HCEC 1CT (cell line): ENCODE results near the gene KAT8.
"Not testable (repeated sequence)": the region's sequence is repeated elsewhere in the genome, so short reads cannot be mapped to it uniquely, and the experiment has no call there.

Experiments
- DNase-seq: peaks from one replicate; pipeline ENCODE4 v3.0.0-alpha.2; 2017

KAT8 gene

DNA sequence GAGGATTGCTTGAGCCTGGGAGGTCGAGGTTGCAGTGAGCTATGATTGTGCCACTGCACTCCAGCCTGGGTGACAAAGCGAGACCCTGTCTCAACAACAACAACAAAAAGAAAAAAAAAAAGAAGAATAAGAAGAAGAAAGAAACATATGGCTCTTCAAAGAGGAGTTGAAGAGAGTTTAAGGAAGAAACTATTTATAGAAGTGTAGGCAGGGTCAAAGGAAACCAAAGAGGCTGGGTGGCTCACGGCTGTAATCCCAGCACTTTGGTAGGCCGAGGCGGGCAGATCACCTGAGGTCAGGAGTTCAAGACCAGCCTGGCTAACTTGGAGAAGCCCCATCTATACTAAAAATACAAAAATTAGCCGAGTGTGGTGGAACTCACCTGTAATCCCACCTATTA is 33.5 kb downstream of the KAT8 start:
- DNase-seq, result not testable (repeated sequence)

DNA sequence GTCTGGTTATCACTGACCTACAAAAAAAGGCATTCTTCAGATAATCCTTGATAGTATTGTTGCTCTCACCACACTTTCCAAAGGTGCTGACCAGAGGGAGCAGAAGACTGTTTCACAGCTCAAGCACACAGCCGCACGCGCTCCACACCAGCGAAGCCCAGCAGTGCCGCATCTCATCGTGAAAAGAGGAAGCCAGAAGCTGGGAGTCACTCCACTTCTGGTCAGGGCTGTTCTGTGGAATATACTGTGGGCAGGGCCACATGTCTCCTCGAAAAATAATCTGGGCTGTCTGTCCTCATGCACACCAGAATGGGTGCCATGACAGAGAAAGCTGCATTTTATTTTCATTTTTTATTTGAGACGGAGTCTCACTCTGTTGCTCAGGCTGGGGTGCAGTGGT is 39.7 kb downstream of the KAT8 start:
- no peak for DNase-seq

DNA sequence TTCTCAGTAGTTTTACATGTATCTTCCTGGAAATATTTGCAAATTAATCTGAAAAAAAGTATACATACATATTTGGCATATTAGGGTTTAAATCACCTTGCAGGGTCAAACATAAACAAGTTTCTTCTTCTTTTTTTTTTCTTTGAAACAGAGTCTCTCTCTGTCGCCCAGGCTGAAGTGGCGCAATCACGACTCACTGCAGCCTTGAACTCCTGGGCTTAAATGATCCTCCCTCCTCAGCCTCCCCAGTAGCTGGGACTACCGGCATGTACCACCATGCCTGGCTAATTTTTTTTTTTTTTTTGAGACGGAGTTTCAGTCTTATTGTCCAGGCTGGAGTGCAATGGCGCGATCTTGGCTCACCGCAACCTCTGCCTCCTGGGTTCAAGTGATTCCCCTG is 49.9 kb downstream of the KAT8 start:
- DNase-seq, result no peak

DNA sequence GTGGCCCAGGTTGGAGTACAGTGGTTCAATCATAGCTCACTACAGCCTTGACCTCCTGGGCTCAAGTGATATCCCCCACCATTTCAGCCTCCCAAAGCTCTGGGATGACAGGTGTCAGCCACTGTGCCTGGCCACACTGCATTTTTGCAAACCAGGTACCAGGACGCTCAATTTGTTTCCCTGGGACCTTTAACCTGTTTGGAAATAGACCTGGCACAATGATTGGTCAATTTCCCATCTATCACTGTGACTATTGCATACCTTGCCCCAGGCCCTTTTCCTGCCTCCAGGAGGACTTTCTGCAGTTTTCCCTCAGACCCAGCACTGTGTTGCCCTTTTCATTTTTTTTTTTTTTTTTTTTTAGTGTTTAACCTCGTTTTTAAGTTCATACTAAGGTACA is 51.4 kb downstream of the KAT8 start:
- DNase-seq, result no peak

DNA sequence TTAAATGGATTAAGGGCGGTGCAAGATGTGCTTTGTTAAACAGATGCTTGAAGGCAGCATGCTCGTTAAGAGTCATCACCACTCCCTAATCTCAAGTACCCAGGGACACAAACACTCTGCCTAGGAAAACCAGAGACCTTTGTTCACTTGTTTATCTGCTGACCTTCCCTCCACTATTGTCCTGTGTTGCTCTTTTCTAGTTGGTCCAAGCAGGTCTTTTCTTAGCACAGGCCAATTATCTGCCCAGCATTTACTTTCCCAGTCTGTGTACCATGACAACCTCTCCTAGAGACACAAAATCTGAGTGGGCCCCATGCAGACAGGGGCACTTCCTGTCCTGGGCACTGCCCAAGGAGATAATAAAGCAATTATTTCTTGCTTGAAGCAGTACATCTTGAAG is 52.6 kb downstream of the KAT8 start:
- not testable (repeated sequence) for DNase-seq

DNA sequence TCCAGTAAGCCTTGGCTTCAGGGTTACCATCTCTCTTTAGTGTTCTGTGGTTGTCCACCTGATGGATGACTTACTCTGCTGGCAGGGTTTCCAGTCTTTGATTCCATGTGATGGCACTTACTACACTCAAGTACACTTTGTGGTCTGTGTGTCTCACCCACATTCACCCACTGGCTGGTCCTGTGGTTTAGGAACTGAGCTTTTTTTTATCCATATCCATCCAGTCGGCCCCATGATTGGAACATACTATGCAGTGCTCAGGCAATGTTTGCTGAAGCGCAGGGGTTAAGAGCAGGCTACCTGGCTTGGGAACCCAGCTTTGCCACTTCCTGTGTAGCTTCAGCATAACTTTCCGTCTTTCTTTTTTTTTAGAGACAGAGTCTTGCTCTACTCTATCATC is 59.7 kb downstream of the KAT8 start:
- DNase-seq, result no peak

DNA sequence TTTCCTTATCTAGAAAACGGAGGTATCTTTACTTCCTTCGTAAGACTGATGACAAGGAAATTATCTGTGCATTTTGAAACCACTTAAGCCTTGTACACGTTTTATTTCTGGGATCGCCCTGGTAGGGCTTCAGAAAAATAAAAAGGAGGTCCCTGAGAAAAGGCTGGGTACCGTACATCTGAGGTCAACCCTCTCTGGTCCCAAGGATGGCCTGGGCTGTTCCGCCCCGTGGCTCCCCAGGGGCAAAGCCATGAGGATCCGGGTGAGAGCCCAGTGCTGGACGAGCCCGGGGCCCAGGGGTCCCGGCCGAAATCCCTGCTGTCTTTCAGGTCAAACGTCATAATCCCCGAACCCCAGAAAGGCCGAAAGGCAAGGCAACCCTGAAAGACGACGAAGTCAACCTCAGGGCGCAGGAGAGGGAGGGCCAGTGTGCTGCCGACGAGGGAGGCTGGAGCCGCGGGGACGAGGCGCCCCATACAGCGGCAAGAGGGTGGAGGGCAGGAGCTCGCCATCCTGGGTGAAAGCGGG is 61.8 kb downstream of the KAT8 start:
- DNase-seq, result no peak

DNA sequence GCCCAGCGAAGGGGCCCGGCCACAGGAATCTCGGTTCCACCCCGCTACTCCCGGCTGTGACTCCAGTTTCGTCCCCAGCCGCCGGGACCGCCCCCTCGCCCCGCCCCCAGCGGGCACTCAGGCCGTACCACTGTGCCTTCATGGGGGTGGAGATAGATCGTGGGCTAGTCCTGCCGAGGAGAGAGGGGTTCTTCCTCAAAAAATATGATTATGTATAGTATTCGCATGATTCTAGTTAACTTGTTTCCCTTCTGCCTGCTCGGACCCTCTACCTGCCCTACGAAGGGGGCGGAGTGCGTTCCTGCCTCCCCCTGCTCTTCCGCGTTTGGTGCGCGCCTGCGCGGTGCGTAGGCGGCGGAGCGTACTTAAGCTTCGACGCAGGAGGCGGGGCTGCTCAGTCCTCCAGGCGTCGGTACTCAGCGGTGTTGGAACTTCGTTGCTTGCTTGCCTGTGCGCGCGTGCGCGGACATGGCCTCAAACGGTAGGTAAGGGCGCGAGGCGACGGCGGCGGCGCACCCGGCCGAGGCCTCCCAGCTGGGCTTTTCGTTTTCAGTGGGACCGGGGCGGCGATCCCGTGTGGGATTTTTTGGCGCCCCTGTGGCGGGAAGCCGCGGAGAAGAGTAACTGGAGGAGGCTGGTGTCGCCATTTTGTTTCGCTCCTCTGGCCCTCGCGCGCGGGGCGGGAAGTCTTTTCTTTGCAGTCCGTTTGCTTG is 62.4 kb downstream of the KAT8 start, which contains the start of gene FUS:
FUS (plus strand) TSS at position 393 of the 713 bp plus-strand sequence; CDS start at position 469, 76 bp downstream.
- peak; percentile 76 for DNase-seq
